H1 (cell line): ENCODE data around the gene CATSPERD. TPM values are rescaled to one million over a fixed set of nuclear protein-coding genes. Genes with fewer than 3 reads are reported as not detected.

ENCODE experiments used
- CTCF ChIA-PET: fragments of 300-600 bp; sonication (Branson Sonifier 250); formaldehyde crosslinking; loops from one replicate; lab custom pipeline; 2021; ENCODE audit not compliant: partially characterized antibody; lab: Charles Lee
- POLR2A ChIA-PET: fragments of 300-600 bp; sonication (Branson Sonifier 250); formaldehyde crosslinking; loops from one replicate; lab custom pipeline; 2021; ENCODE audit warnings: inconsistent platforms; ENCODE audit not compliant: partially characterized antibody; lab: Charles Lee
- DNase-seq, 2 experiments: peaks; one replicate each; pipeline versions ENCODE4 v3.0.0 to v3.0.0-alpha.2; 2010 to 2022; ENCODE audit warnings: low spot score in 2 of 2, low read depth in 1 of 2, mixed read lengths in 1 of 2
- FAIRE-seq: peaks from 2 replicates; lab custom pipeline; 2011; peaks lifted over from hg19 to GRCh38; lab: Jason Lieb, UNC
- H2AFZ ChIP-seq: 2 replicates; pipeline ENCODE4 v1.8.1; 2012; ENCODE audit warnings: low read length, inconsistent platforms
- H2AK5ac ChIP-seq: 2 replicates; pipeline ENCODE4 v1.6.1; 2013; ENCODE audit warnings: low read depth, low read length
- H2BK120ac ChIP-seq: replicated peaks from 2 replicates; pipeline ENCODE3; 2013; ENCODE audit warnings: low read depth, low read length, inconsistent platforms
- H2BK12ac ChIP-seq: 2 replicates; pipeline ENCODE4 v1.6.1; 2013; ENCODE audit warnings: low read depth, low read length
- H2BK15ac ChIP-seq: 2 replicates; pipeline ENCODE4 v1.6.1; 2013; ENCODE audit warnings: low read length
- H2BK20ac ChIP-seq: 2 replicates; pipeline ENCODE4 v1.6.1; 2013; ENCODE audit warnings: low read length
- H2BK5ac ChIP-seq: 2 replicates; pipeline ENCODE4 v1.6.1; 2013; ENCODE audit warnings: low read depth, low read length
- H3K14ac ChIP-seq: 2 replicates; pipeline ENCODE4 v1.6.1; 2013; ENCODE audit warnings: inconsistent platforms; ENCODE audit not compliant: insufficient read length
- H3K18ac ChIP-seq: 2 replicates; pipeline ENCODE4 v1.6.1; 2013; ENCODE audit warnings: low read length; ENCODE audit errors: extremely low read depth
- H3K23ac ChIP-seq: 2 replicates; pipeline ENCODE4 v1.6.1; 2013; ENCODE audit warnings: inconsistent platforms; ENCODE audit not compliant: insufficient read length
- H3K23me2 ChIP-seq: 2 replicates; pipeline ENCODE4 v1.6.1; 2013; ENCODE audit warnings: low read depth, low read length
- H3K27ac ChIP-seq: 2 replicates; pipeline ENCODE4 v1.6.1; 2011; ENCODE audit warnings: low read depth, low read length, inconsistent platforms
- H3K27me3 ChIP-seq, 4 experiments: replicated peaks in 1 of 4; 1 replicate in 1 of 4; 2 replicates in 3 of 4; pipeline versions ENCODE4 v1.6.1 to v1.8.1; 2011 to 2013; ENCODE audit warnings: low read length in 3 of 4, mild to moderate bottlenecking in 3 of 4, inconsistent platforms in 2 of 4, mixed read lengths in 2 of 4, moderate library complexity in 1 of 4; ENCODE audit not compliant: control insufficient read depth in 3 of 4, insufficient read depth in 3 of 4; ENCODE audit errors: extremely low read depth in 1 of 4
- H3K36me3 ChIP-seq, 4 experiments: 2 replicates each; pipeline versions ENCODE4 v1.6.1 to v1.8.1; 2011 to 2013; ENCODE audit warnings: mild to moderate bottlenecking in 4 of 4, low read length in 3 of 4, moderate library complexity in 2 of 4, control low read depth in 1 of 4, inconsistent platforms in 1 of 4; ENCODE audit not compliant: insufficient read depth in 4 of 4, control insufficient read depth in 2 of 4
- H3K4ac ChIP-seq: replicated peaks from 2 replicates; pipeline ENCODE3; 2013; ENCODE audit warnings: low read length, low read depth, mixed read lengths, inconsistent platforms; ENCODE audit not compliant: insufficient read length
- H3K4me1 ChIP-seq, 4 experiments: replicated peaks in 1 of 4; 1 replicate in 1 of 4; 2 replicates in 3 of 4; pipeline versions ENCODE4 v1.6.1 to v1.8.1; 2011 to 2013; ENCODE audit warnings: low read length in 3 of 4, inconsistent platforms in 2 of 4, mixed read lengths in 1 of 4; ENCODE audit not compliant: insufficient read depth in 4 of 4, control insufficient read depth in 3 of 4
- H3K4me2 ChIP-seq, 2 experiments: 2 replicates each; pipeline versions ENCODE4 v1.6.1 to v1.8.1; 2011 to 2013; ENCODE audit warnings: low read depth in 2 of 2, low read length in 2 of 2, control low read depth in 1 of 2, inconsistent platforms in 1 of 2, mild to moderate bottlenecking in 1 of 2; ENCODE audit not compliant: insufficient read depth in 1 of 2
- H3K4me3 ChIP-seq, 4 experiments: fragments of 200-600, 300-600 bp in 1 of 4; sonication (generic), shearing (Covaris generic), sonication (Bioruptor Twin) in 1 of 4; 2 replicates each; pipeline versions ENCODE4 v1.5.1 to v1.8.1; 2011 to 2016; ENCODE audit warnings: low read length in 4 of 4, low read depth in 3 of 4, control low read depth in 2 of 4, inconsistent platforms in 2 of 4, mild to moderate bottlenecking in 2 of 4, mixed read lengths in 1 of 4, moderate library complexity in 1 of 4; ENCODE audit not compliant: insufficient read depth in 2 of 4; ENCODE audit errors: extremely low read depth in 1 of 4
- H3K56ac ChIP-seq: replicated peaks from 2 replicates; pipeline ENCODE3; 2013; ENCODE audit warnings: low read depth, mild to moderate bottlenecking, mixed read lengths, low read length, inconsistent platforms; ENCODE audit not compliant: insufficient read length
- H3K79me1 ChIP-seq: 2 replicates; pipeline ENCODE4 v1.6.1; 2013; ENCODE audit warnings: low read depth, low read length, control low read depth
- H3K79me2 ChIP-seq, 2 experiments: 2 replicates each; pipeline versions ENCODE4 v1.6.1 to v1.8.1; 2012 to 2013; ENCODE audit warnings: low read length in 2 of 2, mild to moderate bottlenecking in 2 of 2, inconsistent platforms in 1 of 2; ENCODE audit not compliant: insufficient read depth in 2 of 2, control insufficient read depth in 1 of 2
- H3K9ac ChIP-seq, 4 experiments: replicated peaks in 1 of 4; 1 replicate in 1 of 4; 2 replicates in 3 of 4; pipeline versions ENCODE4 v1.6.1 to v1.8.1; 2011 to 2013; ENCODE audit warnings: low read depth in 3 of 4, low read length in 3 of 4, control low read depth in 2 of 4, mild to moderate bottlenecking in 2 of 4, moderate library complexity in 2 of 4, inconsistent platforms in 1 of 4; ENCODE audit errors: extremely low read depth in 1 of 4
- H3K9me3 ChIP-seq, 2 experiments: 2 replicates each; pipeline versions ENCODE4 v1.6.1 to v1.8.1; 2012 to 2013; ENCODE audit warnings: mild to moderate bottlenecking in 2 of 2, moderate library complexity in 2 of 2, control low read depth in 1 of 2, inconsistent platforms in 1 of 2, low read depth in 1 of 2, low read length in 1 of 2, mixed read lengths in 1 of 2; ENCODE audit not compliant: insufficient read depth in 2 of 2
- H4K20me1 ChIP-seq, 2 experiments: replicated peaks in 1 of 2; 2 replicates each; pipeline versions ENCODE3 to v1.8.1; 2011 to 2013; ENCODE audit warnings: inconsistent platforms in 2 of 2, low read length in 2 of 2, mild to moderate bottlenecking in 1 of 2; ENCODE audit not compliant: insufficient read depth in 2 of 2, control insufficient read depth in 1 of 2
- H4K5ac ChIP-seq: 2 replicates; pipeline ENCODE4 v1.6.1; 2013; ENCODE audit warnings: low read length, low read depth, mixed read lengths, inconsistent platforms; ENCODE audit not compliant: insufficient read length
- H4K8ac ChIP-seq: 2 replicates; pipeline ENCODE4 v1.8.0; 2013; ENCODE audit warnings: mild to moderate bottlenecking, moderate library complexity, low read length, inconsistent platforms; ENCODE audit not compliant: insufficient read depth; ENCODE audit errors: extremely low read depth
- H4K91ac ChIP-seq: replicated peaks from 2 replicates; pipeline ENCODE3; 2013; ENCODE audit warnings: low read length, mixed read lengths, inconsistent platforms; ENCODE audit not compliant: insufficient read length
- BCL11A ChIP-seq, 2 experiments: IDR thresholded peaks; one replicate each; pipeline ENCODE4 v1.6.1; 2011; ENCODE audit warnings: low read depth in 2 of 2, low read length in 2 of 2, mild to moderate bottlenecking in 2 of 2
- GABPA ChIP-seq: IDR thresholded peaks from 2 replicates; pipeline ENCODE4 v1.6.1; 2011; ENCODE audit warnings: mild to moderate bottlenecking, low read length, moderate library complexity, borderline replicate concordance; ENCODE audit not compliant: insufficient read depth
- HDAC6 ChIP-seq: IDR thresholded peaks from one replicate; pipeline ENCODE4 v1.7.1; 2012; ENCODE audit warnings: low read depth, mild to moderate bottlenecking, inconsistent platforms, low read length, moderate library complexity
- KDM4A ChIP-seq: IDR thresholded peaks from one replicate; pipeline ENCODE4 v1.7.1; 2012; ENCODE audit warnings: low read depth, mild to moderate bottlenecking, moderate library complexity, low read length, inconsistent platforms; ENCODE audit not compliant: severe bottlenecking
- MAFK ChIP-seq: IDR thresholded peaks from 2 replicates; pipeline ENCODE4 v1.6.1; 2012; ENCODE audit warnings: low read depth, mild to moderate bottlenecking, improper control_type of control experiment, low read length
- PHF8 ChIP-seq: fragments of 200-600 bp; sonication (generic); conservative IDR thresholded peaks from 2 replicates; pipeline ENCODE4 v1.7.1; 2012; ENCODE audit warnings: low read depth, mild to moderate bottlenecking, inconsistent platforms, low read length, moderate library complexity
- POLR2AphosphoS5 ChIP-seq: IDR thresholded peaks from 2 replicates; pipeline ENCODE4 v1.6.1; 2011; ENCODE audit warnings: low read depth, low read length
- RAD21 ChIP-seq, 2 experiments: IDR thresholded peaks in 1 of 2; conservative IDR thresholded peaks in 1 of 2; 2 replicates each; pipeline ENCODE4 v1.6.1; 2011; ENCODE audit warnings: low read depth in 2 of 2, low read length in 2 of 2, improper control_type of control experiment in 1 of 2, inconsistent platforms in 1 of 2, mild to moderate bottlenecking in 1 of 2, moderate library complexity in 1 of 2
- RFX5 ChIP-seq: IDR thresholded peaks from 2 replicates; pipeline ENCODE4 v1.6.1; 2011; ENCODE audit warnings: low read depth, low read length, improper control_type of control experiment, borderline replicate concordance
- SIN3A ChIP-seq, 2 experiments: IDR thresholded peaks in 1 of 2; conservative IDR thresholded peaks in 1 of 2; 2 replicates each; pipeline ENCODE4 v1.6.1; 2011 to 2012; ENCODE audit warnings: low read length in 2 of 2, improper control_type of control experiment in 1 of 2, low read depth in 1 of 2, mild to moderate bottlenecking in 1 of 2
- WGBS, 2 experiments: shearing (Covaris generic) in 1 of 2; methylation state at CpG; one replicate each; pipeline versions ENCODE4 v1.1.6 to v1.1.7; 2013 to 2015; ENCODE audit warnings: low lambda C conversion rate in 2 of 2, mixed read lengths in 2 of 2, inconsistent platforms in 1 of 2, low coverage in 1 of 2, missing lambda C conversion rate in 1 of 2; ENCODE audit not compliant: insufficient replicate concordance in 2 of 2, insufficient coverage in 1 of 2, insufficient read length in 1 of 2; ENCODE audit errors: extremely low coverage in 1 of 2, missing lambda C conversion rate in 1 of 2; 5-methylcytosine and 5-hydroxymethylcytosine counted together
- polyA plus RNA-seq, 7 experiments: library from polyadenylated mRNA; depleted of rRNA in 3 of 7; stranded (reverse) in 5 of 7; unstranded in 2 of 7; fragments of >200 nt in 5 of 7; fragments of 200-250 nt in 2 of 7; gene quantifications; 1 replicate in 5 of 7; 2 replicates in 1 of 7; 4 replicates in 1 of 7; pipeline versions ENCODE4 v1.2.1 to v1.2.3, GENCODE V29; 2011 to 2013; ENCODE audit warnings: missing spikeins in 2 of 7, mixed read lengths in 2 of 7
- total RNA-seq: library from RNA; stranded (reverse); fragmentation: NEBNext Ultra II Directional; extraction: Animal tissue kit (Norgen Biotek cat#: 25700); gene quantifications from 2 replicates; pipeline ENCODE4 v1.2.1, GENCODE V29; 2021

CATSPERD gene
- total and polyA plus RNA-seq, 2 of the 8 experiments (the other 6 are each of a cell fraction or from before 2014, with no cell fraction given): 0.12 TPM; not detected in 1

DNA sequence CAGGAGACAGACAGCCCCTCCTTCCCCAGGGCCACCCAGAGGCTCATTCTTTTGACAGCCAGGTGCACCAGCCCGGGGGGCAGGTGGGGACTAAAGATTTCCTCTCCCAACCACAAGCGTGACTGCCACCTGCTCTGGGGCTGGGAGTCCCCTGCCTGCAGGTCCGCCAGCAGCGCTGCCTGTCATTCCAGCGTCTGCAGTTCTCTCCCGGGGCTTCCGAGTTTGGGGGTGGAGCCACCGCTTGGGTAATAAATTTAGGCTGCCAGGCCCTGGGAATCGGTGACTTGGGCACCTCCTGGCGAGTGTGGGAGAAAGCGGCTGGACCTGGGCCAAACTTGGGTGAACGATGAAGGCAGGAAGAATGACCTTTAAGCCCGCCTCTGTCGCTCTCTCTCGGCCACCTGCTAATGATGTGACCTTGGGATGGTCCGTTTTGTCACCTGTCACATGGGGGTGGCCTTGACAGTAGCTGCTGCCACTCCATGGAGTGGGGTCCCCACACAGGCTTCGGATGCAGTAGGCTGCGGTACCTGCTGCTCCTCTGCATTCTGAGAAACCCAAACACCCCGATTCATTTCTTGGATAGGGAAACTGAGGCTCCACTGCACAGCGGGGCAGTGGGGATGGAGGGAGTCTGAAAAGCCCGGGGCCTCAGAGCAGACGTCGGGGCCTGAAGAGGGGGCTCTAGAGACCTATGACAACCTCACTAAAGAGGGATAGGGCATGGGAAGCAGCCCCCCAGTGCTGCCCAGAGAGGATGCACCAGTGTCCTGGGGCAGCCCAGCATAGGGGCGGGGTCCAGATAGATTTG is 106.3 kb downstream of the CATSPERD start:
- Histone ChIP-seq H2AK5ac (no peak overlapping the region), H3K23ac (no peak overlapping the region), H3K4ac (no peak overlapping the region), H3K23me2 (peaks cover 12% of the 10 kb centered on the region; the same call in 1 of the 2 replicates), H2BK15ac (peak overlapping the region; percentile 97; the same call in 1 of the 2 replicates), H3K79me2 (no peaks in the 10 kb centered on the region), H3K9me3 (no peaks in the 10 kb centered on the region), H3K14ac (no peak overlapping the region), H4K91ac (no peak overlapping the region), H2BK12ac (0 out of 2 replicates have a peak overlapping the region, but pooled peaks have one; percentile 55), H3K4me1 (peaks cover 0 to 8% (median 6%) of the 10 kb centered on the region in 4 experiments; a peak in 6 of 7 replicates), H3K36me3 (no peaks in the 10 kb centered on the region), H3K4me3 (peak overlapping the region in 2 of 4 experiments; percentile 72 to 74; a peak in 2 of 8 replicates), H3K27me3 (no peaks in the 10 kb centered on the region; a peak in 1 of 7 replicates), H4K5ac (no peak overlapping the region), H2BK120ac (no peak overlapping the region), H3K79me1 (no peaks in the 10 kb centered on the region), H3K18ac (no peak overlapping the region), H2BK5ac (no peak overlapping the region), H3K27ac (no peak overlapping the region), H2AFZ (no peak overlapping the region), H2BK20ac (no peak overlapping the region), H3K9ac (no peak overlapping the region), H4K20me1 (peaks cover 0 to 2% of the 10 kb centered on the region in 2 experiments), H3K56ac (no peak overlapping the region), H4K8ac (no peak overlapping the region), H3K4me2 (peak overlapping the region; percentile 67 to 99; a peak in 3 of 4 replicates)
- WGBS, 2 experiments: 48% methylated on average over 24 of the region's 24 CpGs; no CpG with 5 or more reads in 1 of the 2 experiments
- DNase-seq: peak in 1 of 2 experiments; percentile 74
- POLR2A ChIA-PET: interaction anchor here (1.2 to 5.9 kb wide), 10 partner anchors 16 to 135 kb away, joined by 4 to 43 read pairs (median 9); partner anchors contain the start of genes DUS3L, NDUFA11, NRTN and VMAC
- no peak for FAIRE-seq
- CTCF ChIA-PET: interaction anchor here (0.8 to 7.8 kb wide), 8 partner anchors 12 to 195 kb away, joined by 3 to 58 read pairs (median 6); partner anchors contain the start of genes NDUFA11, NRTN and VMAC
- TF ChIP-seq HDAC6 (no peak), KDM4A (no peak), MAFK (no peak), PHF8 (no peak), GABPA (no peak), RFX5 (no peak), POLR2AphosphoS5 (no peak), SIN3A (conservative IDR thresholded peaks at IDR 0.05 in 1 of 2, IDR thresholded peaks at IDR 0.05 in 1 of 2; ENCODE audit: low read depth in 1 of 2, low read length in 2 of 2) (no peak; a peak in 1 of 4 replicates), BCL11A (IDR thresholded peaks at IDR 0.05; ENCODE audit: low read depth in 2 of 2, low read length in 2 of 2) (no peak), RAD21 (IDR thresholded peaks at IDR 0.05 in 1 of 2, conservative IDR thresholded peaks at IDR 0.05 in 1 of 2; ENCODE audit: low read depth in 2 of 2, low read length in 2 of 2) (peak in 1 of 2 experiments; percentile 36; a peak in 1 of 4 replicates)
